Measurements from ENCODE around the gene KIF5B.
"Not testable (repeated sequence)": the region's sequence is repeated elsewhere in the genome, so short reads cannot be mapped to it uniquely, and the experiment has no call there.

GRCh38 chr10:32067931-32068330 is 11.7 kb upstream of the KIF5B start:
- TF ChIP-seq MYC, CTCF (IDR thresholded peaks at IDR 0.05; ENCODE audit: low read depth, low read length): not testable (repeated sequence)
